Common myeloid progenitor, CD34-positive (primary cell): ENCODE data around the gene UQCC2.

Source experiments
- CTCF ChIA-PET: fragments of 350-600 bp; sonication (Branson Sonifier 250); formaldehyde crosslinking; loops from one replicate; lab custom pipeline; 2021; ENCODE audit warnings: antibody characterized with exemption; lab: Charles Lee
- POLR2A ChIA-PET: fragments of 350-600 bp; sonication (Branson Sonifier 250); formaldehyde crosslinking; loops from one replicate; lab custom pipeline; 2021; ENCODE audit warnings: antibody characterized with exemption; lab: Charles Lee
- DNase-seq, 3 donors: peaks; one replicate each; pipeline versions ENCODE4 v3.0.0 to v3.0.0-alpha.2; 2013
- H3K27ac ChIP-seq, 2 experiments: 1 replicate in 1 of 2; 2 replicates in 1 of 2; pipeline ENCODE4 v1.7.0; 2013; ENCODE audit warnings: inconsistent platforms in 2 of 2, low read length in 2 of 2, mild to moderate bottlenecking in 2 of 2, low read depth in 1 of 2, moderate library complexity in 1 of 2; ENCODE audit not compliant: severe bottlenecking in 2 of 2, insufficient read depth in 1 of 2, poor library complexity in 1 of 2
- H3K27me3 ChIP-seq, 5 experiments: replicated peaks in 2 of 5; 1 replicate in 3 of 5; 2 replicates in 2 of 5; pipeline versions ENCODE4 v1.6.1 to v1.7.0; 2013; ENCODE audit warnings: low read length in 4 of 5, mild to moderate bottlenecking in 2 of 5, moderate library complexity in 2 of 5, inconsistent platforms in 1 of 5; ENCODE audit not compliant: insufficient read depth in 5 of 5, control insufficient read depth in 4 of 5
- H3K36me3 ChIP-seq, 4 experiments: 1 replicate in 2 of 4; 2 replicates in 2 of 4; pipeline versions ENCODE4 v1.6.1 to v1.7.0; 2013; ENCODE audit warnings: low read length in 3 of 4, control low read depth in 1 of 4, mild to moderate bottlenecking in 1 of 4; ENCODE audit not compliant: control insufficient read depth in 4 of 4, insufficient read depth in 4 of 4
- H3K4me1 ChIP-seq, 4 experiments: 1 replicate in 3 of 4; 2 replicates in 1 of 4; pipeline versions ENCODE4 v1.6.1 to v1.7.1; 2013; ENCODE audit warnings: low read length in 3 of 4, mild to moderate bottlenecking in 3 of 4, control low read depth in 1 of 4, inconsistent platforms in 1 of 4, moderate library complexity in 1 of 4; ENCODE audit not compliant: control insufficient read depth in 4 of 4, insufficient read depth in 4 of 4; ENCODE audit errors: control extremely low read depth in 1 of 4
- H3K4me3 ChIP-seq, 7 experiments: 1 replicate in 4 of 7; 2 replicates in 3 of 7; pipeline versions ENCODE4 v1.5.1 to v1.7.0; 2013; ENCODE audit warnings: mild to moderate bottlenecking in 7 of 7, low read length in 6 of 7, moderate library complexity in 6 of 7, inconsistent platforms in 2 of 7, low read depth in 2 of 7, control low read depth in 1 of 7; ENCODE audit not compliant: insufficient read depth in 4 of 7, control insufficient read depth in 1 of 7; ENCODE audit errors: extremely low read depth in 1 of 7
- H3K9me3 ChIP-seq, 5 experiments: 1 replicate in 4 of 5; 2 replicates in 1 of 5; pipeline versions ENCODE4 v1.6.1 to v1.7.1; 2013; ENCODE audit warnings: low read length in 4 of 5, mild to moderate bottlenecking in 2 of 5, inconsistent platforms in 1 of 5, low read depth in 1 of 5, moderate library complexity in 1 of 5; ENCODE audit not compliant: control insufficient read depth in 4 of 5, insufficient read depth in 2 of 5; ENCODE audit errors: control extremely low read depth in 1 of 5
- WGBS: methylation state at CpG from one replicate; pipeline ENCODE4 v1.1.5; 2013; ENCODE audit not compliant: insufficient coverage; 5-methylcytosine and 5-hydroxymethylcytosine counted together

The UQCC2 gene

DNA sequence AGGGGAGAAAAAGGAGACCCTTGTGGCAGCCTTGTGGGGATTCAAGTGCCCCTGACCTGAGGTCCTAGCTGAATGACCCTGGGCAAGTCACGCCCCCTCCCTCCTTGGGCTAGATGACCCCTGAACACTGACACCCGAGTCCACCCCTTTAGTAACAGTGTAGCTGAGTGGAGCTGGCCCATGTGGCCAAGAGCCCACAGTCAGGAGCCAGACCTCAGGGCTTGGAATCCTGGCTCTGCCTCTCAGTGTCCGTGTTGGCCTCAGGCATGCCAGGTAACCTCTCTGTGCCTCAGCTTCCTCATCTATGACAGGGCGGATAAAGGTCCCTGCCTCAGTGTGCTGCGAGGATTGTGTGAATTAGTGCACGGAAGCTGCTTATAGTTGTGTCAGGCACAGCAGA, 20.9 kb upstream of the UQCC2 start:
- 100% methylated on average over 6 of the region's 6 CpGs for WGBS
- Histone ChIP-seq H3K36me3 (no peaks in the 10 kb centered on the region), H3K4me1 (peaks cover 0 to 6% (median 0%) of the 10 kb centered on the region in 4 experiments), H3K4me3 (no peak overlapping the region), H3K27me3 (peaks cover 0 to 4% (median 0%) of the 10 kb centered on the region in 5 experiments), H3K27ac (no peak overlapping the region), H3K9me3 (no peaks in the 10 kb centered on the region)
- DNase-seq = no peak
- ChIA-PET POLR2A (no interaction called here), CTCF (no interaction called here)

DNA sequence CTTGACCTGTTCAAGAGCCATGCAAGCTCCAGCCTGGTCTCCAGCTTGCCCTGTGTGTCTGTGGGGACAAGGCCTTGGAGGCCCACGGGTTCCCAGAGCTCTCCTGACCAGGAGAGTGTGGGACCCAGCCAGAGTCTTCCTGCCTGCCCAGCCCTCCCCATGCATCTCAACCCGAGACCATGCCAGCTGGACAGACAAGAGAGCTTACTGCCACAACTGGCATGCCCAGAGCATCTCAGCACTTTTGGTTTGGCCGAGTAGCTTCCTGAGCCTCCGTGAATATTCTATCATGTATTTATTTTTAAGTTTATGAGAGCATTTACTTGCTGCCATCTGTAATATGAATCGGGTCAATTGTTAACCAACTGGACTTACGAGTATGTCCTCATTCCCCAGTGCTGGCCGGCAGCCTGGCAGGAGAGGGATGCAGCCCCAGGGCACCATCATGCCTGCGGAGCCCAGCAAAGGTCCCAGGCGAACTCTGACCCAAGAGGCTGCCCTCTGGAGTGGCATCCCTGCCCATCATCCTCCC, 20.3 kb upstream of the UQCC2 start:
- CTCF ChIA-PET = interaction anchor here (0.8 to 1.0 kb wide), 2 partner anchors 11 to 26 kb away, joined by 3 read pairs; no protein-coding TSS in a partner anchor
- no peak for DNase-seq
- Histone ChIP-seq H3K27ac (no peak overlapping the region), H3K27me3 (peaks cover 0 to 4% (median 0%) of the 10 kb centered on the region in 5 experiments), H3K9me3 (no peaks in the 10 kb centered on the region), H3K4me1 (peaks cover 0 to 6% (median 0%) of the 10 kb centered on the region in 4 experiments), H3K36me3 (no peaks in the 10 kb centered on the region), H3K4me3 (no peak overlapping the region)
- POLR2A ChIA-PET = no interaction called here
- 95% methylated on average over 5 of the region's 9 CpGs for WGBS

DNA sequence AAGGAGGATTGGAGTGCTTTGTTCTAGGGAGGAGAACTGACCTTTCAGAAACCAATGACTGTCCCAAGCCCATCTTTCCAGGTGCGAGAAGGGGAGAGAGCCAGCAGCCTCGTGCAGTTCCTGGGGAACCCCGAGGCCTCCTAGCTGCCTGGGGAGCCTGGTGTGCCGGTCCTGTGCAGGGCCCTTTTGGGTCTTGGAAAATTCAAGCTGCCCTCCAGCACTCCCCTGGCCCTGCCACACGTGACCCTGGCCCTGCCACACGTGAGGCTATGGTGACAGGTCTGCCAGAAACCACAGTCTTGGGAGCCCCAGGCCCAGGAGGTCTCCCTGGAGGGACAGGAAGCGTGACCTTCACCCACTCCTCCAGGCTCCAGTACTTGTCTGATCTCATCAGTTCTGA, 19.5 kb upstream of the UQCC2 start:
- no peak for DNase-seq
- H3K4me3 ChIP-seq = no peak overlapping the region
- H3K27ac ChIP-seq = no peak overlapping the region
- ChIA-PET CTCF (interaction anchor here (0.8 to 1.0 kb wide), 2 partner anchors 12 to 25 kb away, joined by 3 read pairs; no protein-coding TSS in a partner anchor), POLR2A (no interaction called here)
- H3K4me1 ChIP-seq = peaks cover 0 to 6% (median 0%) of the 10 kb centered on the region in 4 experiments
- no peaks in the 10 kb centered on the region for H3K36me3 ChIP-seq
- WGBS = 84% methylated on average over 6 of the region's 7 CpGs
- no peaks in the 10 kb centered on the region for H3K9me3 ChIP-seq
- peaks cover 0 to 4% (median 0%) of the 10 kb centered on the region in 5 experiments for H3K27me3 ChIP-seq

DNA sequence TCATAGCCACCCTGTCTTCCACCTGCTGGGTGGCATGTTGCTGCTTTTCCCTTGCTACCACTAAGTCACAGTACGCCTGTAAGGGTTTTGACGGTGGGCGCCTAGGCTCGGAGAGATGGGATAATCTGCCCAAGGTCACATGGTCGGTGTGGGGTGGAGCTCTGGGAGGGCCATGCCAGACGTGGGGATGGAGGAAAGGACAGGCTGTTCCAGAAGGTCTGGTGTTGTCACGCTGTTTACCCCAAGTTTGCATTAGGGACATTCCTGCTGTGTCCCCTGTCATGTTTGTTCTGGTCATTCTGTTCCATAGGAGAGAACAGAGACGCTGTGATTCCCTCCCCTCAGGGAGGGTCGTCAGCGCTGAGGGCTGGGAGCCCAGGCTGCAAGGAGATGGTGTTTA, 19.1 kb upstream of the UQCC2 start:
- CTCF ChIA-PET = no interaction called here
- no peak for DNase-seq
- Histone ChIP-seq H3K27ac (no peak overlapping the region), H3K4me3 (no peak overlapping the region), H3K36me3 (no peaks in the 10 kb centered on the region), H3K9me3 (no peaks in the 10 kb centered on the region), H3K27me3 (peaks cover 0 to 4% (median 0%) of the 10 kb centered on the region in 5 experiments), H3K4me1 (peaks cover 0 to 6% (median 0%) of the 10 kb centered on the region in 4 experiments)
- POLR2A ChIA-PET = no interaction called here
- 94% methylated on average over 8 of the region's 10 CpGs for WGBS

DNA sequence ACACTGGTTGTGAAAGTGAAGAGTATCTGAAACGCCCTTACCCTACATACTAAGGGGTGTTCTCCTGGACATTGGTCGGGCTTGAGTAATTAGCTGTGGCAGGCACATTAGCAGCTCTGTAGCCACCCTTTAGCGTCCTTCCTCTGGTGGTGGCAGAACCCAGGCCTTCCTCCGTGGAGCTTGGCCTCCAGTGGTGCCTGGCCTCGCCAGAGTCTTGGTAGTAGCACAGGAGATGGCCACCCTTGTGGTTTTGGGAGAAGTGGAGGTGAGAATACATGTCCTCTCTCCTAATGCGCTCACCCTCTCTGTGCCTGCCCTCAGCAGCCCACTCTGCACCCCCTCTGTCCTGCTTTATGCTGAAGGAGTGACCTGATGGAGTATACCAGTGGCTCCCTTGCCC, 17.6 kb upstream of the UQCC2 start:
- H3K9me3 ChIP-seq = no peaks in the 10 kb centered on the region
- no peaks in the 10 kb centered on the region for H3K36me3 ChIP-seq
- no peaks in the 10 kb centered on the region for H3K4me1 ChIP-seq
- H3K4me3 ChIP-seq = no peak overlapping the region
- no peak overlapping the region for H3K27ac ChIP-seq
- peaks cover 0 to 6% (median 0%) of the 10 kb centered on the region in 5 experiments for H3K27me3 ChIP-seq
- CTCF ChIA-PET = interaction anchor here (1.2 to 2.4 kb wide), 3 partner anchors 9 to 28 kb away, joined by 3 to 12 read pairs (median 3); no protein-coding TSS in a partner anchor
- DNase-seq = no peak
- WGBS = 97% methylated on average over 3 of the region's 6 CpGs
- POLR2A ChIA-PET = no interaction called here

DNA sequence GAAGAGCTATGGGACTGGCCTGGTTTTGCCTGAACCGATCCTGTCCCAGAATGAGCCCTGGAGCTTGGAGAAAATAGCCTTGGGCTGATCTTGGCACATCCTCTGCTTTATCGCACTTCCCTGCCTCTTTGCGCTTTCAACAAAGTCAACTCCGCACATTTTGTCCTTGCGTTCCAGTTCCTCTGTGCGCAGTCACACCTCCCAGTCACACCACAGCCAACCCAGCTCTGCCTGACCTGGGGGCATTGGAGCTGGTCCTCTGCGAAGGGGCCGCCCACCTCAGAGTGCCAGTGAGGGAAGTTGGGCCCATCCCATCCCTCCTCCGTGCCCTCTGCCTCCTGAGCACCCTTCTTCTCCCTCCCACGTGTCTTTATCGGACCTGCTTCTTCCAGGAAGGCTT, 16.9 kb upstream of the UQCC2 start:
- Histone ChIP-seq H3K36me3 (no peaks in the 10 kb centered on the region), H3K4me3 (no peak overlapping the region), H3K27me3 (peaks cover 0 to 8% (median 4%) of the 10 kb centered on the region in 5 experiments), H3K4me1 (no peaks in the 10 kb centered on the region), H3K27ac (no peak overlapping the region), H3K9me3 (no peaks in the 10 kb centered on the region)
- ChIA-PET CTCF (interaction anchor here (1.2 to 2.4 kb wide), 3 partner anchors 10 to 27 kb away, joined by 3 to 12 read pairs (median 3); no protein-coding TSS in a partner anchor), POLR2A (no interaction called here)
- DNase-seq = no peak
- 95% methylated on average over 10 of the region's 11 CpGs for WGBS

DNA sequence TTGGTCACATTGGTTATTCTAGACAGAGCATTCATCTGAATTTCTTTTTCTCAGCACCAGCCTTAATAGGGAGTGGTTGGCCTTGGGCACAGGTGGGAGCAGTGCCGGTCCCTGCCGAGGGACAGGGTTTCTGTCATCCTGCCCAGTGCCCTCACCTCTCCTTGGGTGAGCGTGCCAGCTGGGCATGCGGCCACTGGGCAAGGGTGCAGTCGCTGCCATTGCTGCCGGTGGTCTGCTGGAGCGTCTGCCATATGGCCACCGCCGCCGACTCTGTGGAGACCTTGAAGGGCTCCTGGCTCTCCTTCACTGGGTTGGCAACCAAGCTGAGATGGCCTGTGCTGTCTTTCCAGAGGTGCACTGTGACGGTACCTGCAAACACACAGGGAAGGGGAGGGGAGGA, 16.4 kb upstream of the UQCC2 start:
- no peak for DNase-seq
- 89% methylated on average over 11 of the region's 11 CpGs for WGBS
- Histone ChIP-seq H3K27ac (no peak overlapping the region), H3K27me3 (peaks cover 0 to 10% (median 4%) of the 10 kb centered on the region in 5 experiments), H3K9me3 (no peaks in the 10 kb centered on the region), H3K4me1 (no peaks in the 10 kb centered on the region), H3K36me3 (no peaks in the 10 kb centered on the region), H3K4me3 (no peak overlapping the region)
- CTCF ChIA-PET = interaction anchor here (1.2 to 2.4 kb wide), 3 partner anchors 11 to 26 kb away, joined by 3 to 12 read pairs (median 3); no protein-coding TSS in a partner anchor
- POLR2A ChIA-PET = no interaction called here
